GM10266 (cell line): ENCODE data around the gene ZBTB2.
"Not testable (repeated sequence)": the region's sequence is repeated elsewhere in the genome, so short reads cannot be mapped to it uniquely, and the experiment has no call there.

Experiments
- DNase-seq: peaks from one replicate; pipeline ENCODE4 v3.0.0; 2012; ENCODE audit errors: extremely low spot score
- TF ChIP-seq, protein P1 (sequence below): IDR thresholded peaks from 2 replicates; pipeline ENCODE4 v1.5.1; 2012; ENCODE audit warnings: mild to moderate bottlenecking, low read depth; ENCODE audit not compliant: control insufficient read depth, insufficient read depth; ENCODE audit errors: missing control alignments

ZBTB2 gene

DNA sequence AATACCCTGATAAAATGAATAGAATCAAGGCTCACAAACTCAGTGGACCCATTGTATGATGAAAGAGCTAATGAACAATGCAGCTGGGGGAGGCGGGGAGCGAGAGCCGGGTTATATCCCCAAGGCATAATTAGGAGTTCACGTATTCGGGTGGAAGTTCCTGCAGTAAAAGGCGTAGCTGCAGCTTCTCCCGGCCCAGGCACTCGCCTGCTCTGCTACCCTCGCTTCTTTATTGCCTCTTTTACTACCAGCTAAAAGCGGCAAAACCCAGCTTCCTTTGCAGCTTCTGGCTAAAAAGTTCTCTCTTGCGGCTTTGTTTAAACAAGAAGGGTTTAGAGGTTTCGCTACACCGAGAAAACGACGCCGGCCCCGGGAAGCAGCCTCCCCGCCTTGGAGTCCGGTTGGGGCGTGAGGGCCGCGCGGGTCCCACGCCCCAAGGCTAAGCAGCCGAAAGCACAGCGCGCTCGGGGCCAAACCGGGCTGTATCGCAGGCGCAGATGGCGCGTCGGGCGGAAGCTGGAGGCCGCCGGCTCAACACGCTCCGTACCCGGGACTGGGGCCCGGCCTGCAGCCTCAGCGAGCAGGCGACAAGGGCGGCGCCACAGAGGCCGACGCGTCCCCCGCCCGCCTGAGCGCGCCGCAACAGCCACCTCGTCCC is 1.6 kb downstream of the ZBTB2 start:
- peak; percentile 16 for DNase-seq
- TF ChIP-seq, protein P1, sequence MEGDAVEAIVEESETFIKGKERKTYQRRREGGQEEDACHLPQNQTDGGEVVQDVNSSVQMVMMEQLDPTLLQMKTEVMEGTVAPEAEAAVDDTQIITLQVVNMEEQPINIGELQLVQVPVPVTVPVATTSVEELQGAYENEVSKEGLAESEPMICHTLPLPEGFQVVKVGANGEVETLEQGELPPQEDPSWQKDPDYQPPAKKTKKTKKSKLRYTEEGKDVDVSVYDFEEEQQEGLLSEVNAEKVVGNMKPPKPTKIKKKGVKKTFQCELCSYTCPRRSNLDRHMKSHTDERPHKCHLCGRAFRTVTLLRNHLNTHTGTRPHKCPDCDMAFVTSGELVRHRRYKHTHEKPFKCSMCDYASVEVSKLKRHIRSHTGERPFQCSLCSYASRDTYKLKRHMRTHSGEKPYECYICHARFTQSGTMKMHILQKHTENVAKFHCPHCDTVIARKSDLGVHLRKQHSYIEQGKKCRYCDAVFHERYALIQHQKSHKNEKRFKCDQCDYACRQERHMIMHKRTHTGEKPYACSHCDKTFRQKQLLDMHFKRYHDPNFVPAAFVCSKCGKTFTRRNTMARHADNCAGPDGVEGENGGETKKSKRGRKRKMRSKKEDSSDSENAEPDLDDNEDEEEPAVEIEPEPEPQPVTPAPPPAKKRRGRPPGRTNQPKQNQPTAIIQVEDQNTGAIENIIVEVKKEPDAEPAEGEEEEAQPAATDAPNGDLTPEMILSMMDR: no peak

DNA sequence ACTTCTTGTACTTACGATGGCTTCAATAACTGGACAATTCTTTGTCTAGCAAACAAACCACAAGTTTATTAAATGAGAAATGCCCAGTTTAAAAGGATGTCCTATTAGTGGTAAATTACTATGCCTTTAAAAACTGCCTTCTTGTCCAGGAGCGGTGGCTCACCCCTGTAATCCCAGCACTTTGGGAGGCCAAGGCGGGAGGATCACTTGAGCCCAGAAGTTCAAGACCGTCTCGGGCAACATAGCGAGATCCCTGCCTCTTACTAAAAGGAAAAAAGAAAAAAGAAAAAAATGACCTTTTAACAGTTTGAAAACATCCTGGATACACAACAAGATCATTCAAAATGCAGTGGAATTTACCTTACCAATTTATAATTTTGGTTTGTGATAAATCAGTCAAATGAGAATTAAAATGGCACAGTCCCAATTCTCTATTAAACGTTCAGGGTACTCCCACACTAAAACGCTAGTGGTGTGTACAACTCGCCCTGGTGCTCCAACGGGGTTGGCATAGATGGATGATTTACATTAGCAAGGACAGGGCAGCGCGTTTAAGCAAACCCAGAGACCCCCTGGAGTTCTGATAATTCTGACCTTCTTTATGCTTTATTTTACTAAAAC is 2.3 kb downstream of the ZBTB2 start:
- DNase-seq: no peak
- TF ChIP-seq, protein P1: no peak

DNA sequence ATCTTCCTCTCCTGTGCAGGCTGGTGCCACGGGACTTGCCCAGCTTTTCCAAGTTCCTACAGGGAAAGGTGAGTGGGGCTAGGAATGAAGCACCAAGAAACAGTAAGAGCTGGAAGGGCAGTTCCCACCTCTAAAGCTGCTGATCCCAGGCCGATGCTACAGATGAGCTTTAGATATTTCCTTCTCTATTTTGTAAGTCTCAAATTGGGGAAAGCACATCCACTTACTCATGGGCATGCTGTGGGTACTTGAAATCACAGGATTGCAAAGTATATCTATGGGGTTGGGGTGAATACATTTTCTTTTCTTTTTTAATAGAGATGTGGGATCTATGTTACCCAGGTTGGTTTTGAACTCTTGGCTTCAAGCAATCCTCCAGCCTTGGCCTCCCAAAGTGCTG is 3.1 kb downstream of the ZBTB2 start:
- DNase-seq: no peak
- TF ChIP-seq, protein P1: no peak

DNA sequence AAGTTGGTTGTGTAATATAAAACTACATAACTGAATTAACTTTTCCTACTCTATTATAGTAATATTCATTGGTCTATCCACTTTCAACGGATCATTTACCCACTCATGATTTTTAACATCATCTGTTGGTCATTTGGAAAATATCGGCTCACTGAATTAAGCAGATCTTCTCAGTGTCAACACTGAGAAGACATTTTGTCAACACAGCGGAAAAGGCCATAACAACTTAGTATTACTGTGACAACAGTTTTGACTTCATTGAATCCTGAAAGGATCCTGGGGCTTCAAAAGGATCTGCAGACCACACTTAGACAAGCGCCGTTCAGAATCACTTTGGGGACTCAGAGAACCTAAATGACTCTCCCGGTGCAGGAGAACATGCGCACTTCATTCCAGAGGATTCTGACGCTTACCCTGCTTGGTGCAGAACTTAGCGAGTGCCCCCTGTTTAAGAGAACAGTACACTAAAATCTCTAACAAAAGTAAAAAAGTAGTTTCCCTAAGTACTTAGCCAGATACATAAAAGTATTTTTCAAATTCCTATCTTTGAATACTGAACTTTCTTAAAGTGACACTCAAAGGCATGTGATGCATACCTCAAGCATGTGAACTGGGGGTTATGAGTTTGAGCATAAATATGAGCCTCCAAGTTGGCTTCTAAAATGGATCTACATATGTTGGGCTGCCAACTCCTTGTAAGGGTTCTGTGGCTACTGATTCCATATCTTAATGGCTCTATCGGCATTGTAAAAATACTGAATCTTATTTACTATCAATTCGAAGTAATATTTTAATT is 4.0 kb downstream of the ZBTB2 start:
- no peak for DNase-seq
- TF ChIP-seq, protein P1: no peak

DNA sequence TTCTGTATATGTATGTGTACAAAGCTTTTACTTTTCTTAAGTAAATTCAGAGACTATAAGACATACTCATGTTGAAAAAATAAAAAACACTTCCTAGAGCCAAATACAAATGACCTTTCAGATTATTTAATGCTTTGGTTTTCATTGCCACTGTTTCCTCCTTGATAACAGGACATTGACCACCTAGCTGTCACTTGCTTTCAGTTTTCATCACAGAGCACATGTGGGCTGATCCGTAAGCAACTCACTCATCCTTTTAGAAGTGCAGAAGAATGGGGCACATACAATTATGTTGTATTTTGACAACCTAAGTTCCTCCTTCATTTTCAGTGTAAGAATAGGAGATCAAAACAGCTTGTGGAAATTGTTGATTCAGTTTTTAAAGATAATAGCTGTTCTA is 6.2 kb downstream of the ZBTB2 start:
- DNase-seq: peak; percentile 44
- TF ChIP-seq, protein P1: no peak

DNA sequence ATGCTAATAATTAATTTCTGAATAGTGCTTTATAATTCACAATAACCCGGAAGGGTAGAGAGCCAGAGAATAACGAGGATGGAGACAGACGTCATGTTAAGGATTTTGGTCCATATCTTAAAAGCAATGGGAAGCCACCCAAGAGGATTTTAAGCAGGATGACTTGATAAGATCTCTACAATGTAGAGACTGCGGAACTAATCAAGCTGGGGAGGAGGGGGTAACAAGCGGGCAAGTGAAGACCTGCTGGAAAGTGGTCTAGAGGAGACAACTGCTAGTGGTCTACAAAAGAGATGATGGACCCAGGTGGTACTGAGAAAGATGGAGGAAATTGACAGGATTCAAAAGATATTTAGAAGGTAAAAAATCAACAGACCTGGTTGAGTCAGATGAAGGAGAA is 7.2 kb downstream of the ZBTB2 start:
- no peak for DNase-seq
- TF ChIP-seq, protein P1: no peak

DNA sequence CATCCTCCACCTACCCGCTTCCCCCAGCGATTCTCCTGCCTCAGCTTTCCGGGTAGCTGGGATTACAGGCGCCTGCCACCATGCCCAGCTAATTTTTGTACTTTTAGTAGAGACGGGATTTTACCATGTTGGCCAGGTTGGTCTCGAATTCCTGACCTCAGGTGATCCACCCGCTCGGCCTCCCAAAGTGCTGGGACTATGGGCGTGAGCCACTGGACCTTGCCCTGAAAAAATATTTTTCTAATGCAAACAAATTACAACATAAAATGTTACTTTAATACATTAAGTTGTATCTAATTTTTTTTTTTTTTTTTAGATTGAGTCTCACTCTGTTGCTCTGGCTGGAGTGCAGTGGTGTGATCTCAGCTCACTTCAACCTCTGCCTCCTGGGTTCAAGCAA is 8.7 kb downstream of the ZBTB2 start:
- not testable (repeated sequence) for DNase-seq
